ENCODE data around the gene BRD4.

DNA sequence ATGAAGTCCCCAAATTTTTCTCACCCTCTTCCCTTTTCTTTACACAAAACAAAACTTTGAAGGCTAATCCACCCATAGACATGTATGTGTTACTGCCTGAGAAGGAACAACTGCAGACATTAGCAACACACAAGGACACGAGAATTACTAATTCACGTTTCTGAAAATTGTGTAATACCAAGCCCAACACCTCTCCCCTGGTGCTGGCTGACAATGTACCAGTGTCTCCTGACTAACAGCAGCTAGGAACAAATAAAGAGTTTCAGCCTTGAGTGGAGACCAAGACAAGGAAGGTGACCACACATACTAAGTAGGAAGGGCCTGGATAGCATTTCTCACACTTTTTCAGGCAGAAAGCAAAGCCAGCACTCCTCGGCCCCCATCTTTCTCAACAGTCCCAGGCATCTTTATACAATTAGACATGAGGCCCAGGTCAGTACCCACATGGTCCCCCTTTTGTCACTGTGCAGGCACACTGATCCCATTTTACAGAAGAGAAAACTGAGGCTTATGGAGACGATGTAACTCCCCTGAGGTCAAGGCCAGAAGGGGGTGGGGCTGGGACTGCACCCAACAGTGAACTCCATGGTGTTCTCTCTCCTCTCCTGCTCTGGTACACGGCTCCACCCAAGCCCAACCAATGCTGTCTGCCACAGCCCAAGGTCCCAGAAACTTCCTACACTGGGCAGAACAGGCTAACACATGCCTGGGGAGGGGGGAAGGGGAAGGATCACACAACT lies 8.7 kb downstream of the BRD4 start:
- TF ChIP-seq EZH2 (IDR thresholded peaks at IDR 0.05; ENCODE audit: low read length) = no peak
- no peak for TF ChIP-seq CTCF (optimal IDR thresholded peaks at IDR 0.05 in 1 of 3, IDR thresholded peaks at IDR 0.05 in 1 of 3, conservative IDR thresholded peaks at IDR 0.05 in 1 of 3; ENCODE audit: extremely low read depth in 1 of 3, insufficient read depth in 2 of 3, low read length in 3 of 3)
